Measurements from ENCODE around the gene DLEC1. TPM values are rescaled to one million over a fixed set of nuclear protein-coding genes. Genes with fewer than 3 reads are reported as not detected.

The DLEC1 gene
- total and polyA plus RNA-seq, 9 of the 15 experiments (the other 6 are each of a cell fraction or from before 2014, with no cell fraction given), result 0.07 to 0.08 TPM; not detected in 7

- TF ChIP-seq ZNF318 (IDR thresholded peaks at IDR 0.05; ENCODE audit: borderline replicate concordance in 1 of 2, low read depth in 1 of 2) (peak in 1 of 2 experiments; percentile 80; a peak in 2 of 4 replicates), MAFG (tag; conservative IDR thresholded peaks at IDR 0.05) (no peak), MGA (IDR thresholded peaks at IDR 0.05) (peak; percentile 84), FOS (IDR thresholded peaks at IDR 0.05; ENCODE audit: extremely low read depth, insufficient read length) (peak; percentile 96), NR2F6 (CRISPR knock-in tag; IDR thresholded peaks at IDR 0.05) (0 out of 2 replicates have a peak, but pooled peaks have one; percentile 36)
Observed at GRCh38 chr3:38164952-38165721, 126.1 kb downstream of the DLEC1 start, which contains the start of gene OXSR1 (continued).
